Tibial nerve (tissue), 4 donors: ENCODE results near the gene IL1R2. TPM values are rescaled to one million over a fixed set of nuclear protein-coding genes. Genes with fewer than 3 reads are reported as not detected.

Source experiments
- DNase-seq, 2 donors: peaks; one replicate each; pipeline ENCODE4 v3.0.0-alpha.2; 2019; ENCODE audit warnings: low spot score in 2 of 2
- H3K27ac ChIP-seq, 4 donors: fragments of 200-600 bp; sonication (generic) in 3 of 4; one replicate each; pipeline ENCODE4 v1.5.1; 2017 to 2019; ENCODE audit warnings: mild to moderate bottlenecking in 1 of 4
- H3K27me3 ChIP-seq, 2 donors: fragments of 200-600 bp; sonication (generic) in 1 of 2; one replicate each; pipeline versions ENCODE4 v1.5.1 to v1.6.0; 2017 to 2019
- H3K36me3 ChIP-seq, 3 donors: fragments of 200-600 bp; sonication (generic); one replicate each; pipeline ENCODE4 v1.5.1; 2018 to 2019
- H3K4me1 ChIP-seq, 4 donors: fragments of 200-600 bp; sonication (generic) in 3 of 4; one replicate each; pipeline ENCODE4 v1.5.1; 2017 to 2019
- H3K4me3 ChIP-seq, 4 donors: fragments of 200-600 bp; sonication (generic) in 3 of 4; one replicate each; pipeline ENCODE4 v1.5.1; 2017 to 2019; ENCODE audit warnings: mild to moderate bottlenecking in 1 of 4, moderate library complexity in 1 of 4
- H3K9me3 ChIP-seq, 4 donors: fragments of 200-600 bp; sonication (generic) in 3 of 4; one replicate each; pipeline ENCODE4 v1.5.1; 2017 to 2019
- EP300 ChIP-seq, 2 donors: sonication (generic); formaldehyde crosslinking; IDR thresholded peaks; one replicate each; pipeline ENCODE4 v1.6.1; 2017; ENCODE audit warnings: antibody characterized with exemption in 2 of 2, mild to moderate bottlenecking in 1 of 2
- POLR2A ChIP-seq, 2 donors: fragments of 450-650 bp; IDR thresholded peaks; one replicate each; pipeline ENCODE4 v1.6.1; 2017; ENCODE audit warnings: antibody characterized with exemption in 2 of 2, mild to moderate bottlenecking in 2 of 2, moderate library complexity in 2 of 2
- WGBS, 2 donors: methylation state at CpG; one replicate each; pipeline ENCODE4 v1.1.5; 2018; 5-methylcytosine and 5-hydroxymethylcytosine counted together
- total RNA-seq, 4 donors: library from RNA; depleted of rRNA; stranded (reverse); fragments of >200 nt; gene quantifications; one replicate each; pipeline ENCODE4 v1.1.0, GENCODE V29; 2016
- TF ChIP-seq, protein P1 (sequence below), 5 experiments: fragments of 200-600 bp in 3 of 5; fragments of 450-650 bp in 2 of 5; sonication (generic) in 3 of 5; IDR thresholded peaks; one replicate each; pipeline ENCODE4 v1.5.1; 2016 to 2019; ENCODE audit warnings: antibody characterized with exemption in 5 of 5, mild to moderate bottlenecking in 3 of 5, moderate library complexity in 2 of 5

The IL1R2 gene
- total RNA-seq, 4 donors from 2014 or later: 3.6 to 17.7 (median 7.5) TPM

DNA sequence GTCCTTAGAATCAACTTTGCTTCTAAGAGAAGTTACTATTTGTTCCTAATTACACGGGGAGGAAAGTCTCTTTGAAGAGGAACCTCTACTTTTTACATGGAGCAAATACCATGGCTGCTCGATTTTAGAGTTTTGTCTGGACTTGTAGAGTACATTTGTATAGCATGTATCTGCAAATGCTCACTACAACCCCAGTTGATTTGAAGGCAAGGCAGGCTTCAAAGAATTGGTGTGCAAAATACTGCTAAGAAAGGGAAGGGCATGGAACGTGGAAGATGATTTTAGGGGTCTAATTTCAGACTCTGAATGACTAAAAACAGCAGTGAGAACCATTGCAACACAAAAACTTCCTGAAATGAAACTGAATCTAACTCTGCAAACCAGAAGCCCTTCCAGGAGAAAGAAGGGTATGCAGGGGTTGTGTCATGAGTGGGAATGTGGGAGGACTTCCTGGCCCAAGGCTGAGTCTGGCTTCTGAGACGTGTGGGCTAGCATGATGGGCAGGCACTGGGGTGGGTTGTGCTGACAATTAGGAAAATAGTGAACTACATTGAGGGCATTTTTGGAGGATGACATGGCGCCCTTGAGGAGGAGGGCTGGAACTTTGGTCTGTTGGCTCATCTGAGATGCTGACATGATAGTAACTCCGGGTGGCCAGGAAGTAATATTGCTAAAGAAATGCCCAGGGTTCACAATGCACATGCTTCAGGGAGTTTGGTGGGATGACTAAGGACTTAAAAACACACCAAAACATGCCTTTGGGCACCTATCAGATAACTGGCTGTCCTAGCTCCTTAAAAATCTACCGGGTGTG, 18.9 kb upstream of the IL1R2 start:
- H3K4me1 ChIP-seq: peaks cover 0 to 16% (median 3%) of the 10 kb centered on the region in 4 donors
- peaks cover 0 to 4% of the 10 kb centered on the region in 2 donors for H3K27me3 ChIP-seq
- TF ChIP-seq, protein P1, sequence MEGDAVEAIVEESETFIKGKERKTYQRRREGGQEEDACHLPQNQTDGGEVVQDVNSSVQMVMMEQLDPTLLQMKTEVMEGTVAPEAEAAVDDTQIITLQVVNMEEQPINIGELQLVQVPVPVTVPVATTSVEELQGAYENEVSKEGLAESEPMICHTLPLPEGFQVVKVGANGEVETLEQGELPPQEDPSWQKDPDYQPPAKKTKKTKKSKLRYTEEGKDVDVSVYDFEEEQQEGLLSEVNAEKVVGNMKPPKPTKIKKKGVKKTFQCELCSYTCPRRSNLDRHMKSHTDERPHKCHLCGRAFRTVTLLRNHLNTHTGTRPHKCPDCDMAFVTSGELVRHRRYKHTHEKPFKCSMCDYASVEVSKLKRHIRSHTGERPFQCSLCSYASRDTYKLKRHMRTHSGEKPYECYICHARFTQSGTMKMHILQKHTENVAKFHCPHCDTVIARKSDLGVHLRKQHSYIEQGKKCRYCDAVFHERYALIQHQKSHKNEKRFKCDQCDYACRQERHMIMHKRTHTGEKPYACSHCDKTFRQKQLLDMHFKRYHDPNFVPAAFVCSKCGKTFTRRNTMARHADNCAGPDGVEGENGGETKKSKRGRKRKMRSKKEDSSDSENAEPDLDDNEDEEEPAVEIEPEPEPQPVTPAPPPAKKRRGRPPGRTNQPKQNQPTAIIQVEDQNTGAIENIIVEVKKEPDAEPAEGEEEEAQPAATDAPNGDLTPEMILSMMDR (IDR thresholded peaks at IDR 0.05): no peak
- TF ChIP-seq EP300 (IDR thresholded peaks at IDR 0.05): peak in 1 of 2 donors; percentile 34
- H3K27ac ChIP-seq: peak overlapping the region in 2 of 4 donors; percentile 19 to 55
- H3K36me3 ChIP-seq: no peaks in the 10 kb centered on the region
- DNase-seq: no peak
- H3K4me3 ChIP-seq: no peak overlapping the region
- peaks cover 0 to 15% (median 0%) of the 10 kb centered on the region in 4 donors for H3K9me3 ChIP-seq
- 65 to 68% methylated on average over 7 of the region's 7 CpGs for WGBS, 2 donors

- 40 to 45% methylated on average over 7 to 8 of the region's 8 CpGs for WGBS, 2 donors
- H3K27me3 ChIP-seq: peaks cover 0 to under 1% of the 10 kb centered on the region in 2 donors
- peaks cover 0 to 11% (median 0%) of the 10 kb centered on the region in 4 donors for H3K9me3 ChIP-seq
- no peaks in the 10 kb centered on the region for H3K36me3 ChIP-seq
- no peak overlapping the region for H3K4me3 ChIP-seq
- H3K4me1 ChIP-seq: peaks cover 0 to 6% (median 0%) of the 10 kb centered on the region in 4 donors
- DNase-seq: no peak
- H3K27ac ChIP-seq: no peak overlapping the region
- TF ChIP-seq EP300 (IDR thresholded peaks at IDR 0.05) (no peak), POLR2A (IDR thresholded peaks at IDR 0.05) (no peak)
- TF ChIP-seq, protein P1 (IDR thresholded peaks at IDR 0.05): no peak
Measured at GRCh38 chr2:101974663-101975062, 17.1 kb upstream of the IL1R2 start.

DNA sequence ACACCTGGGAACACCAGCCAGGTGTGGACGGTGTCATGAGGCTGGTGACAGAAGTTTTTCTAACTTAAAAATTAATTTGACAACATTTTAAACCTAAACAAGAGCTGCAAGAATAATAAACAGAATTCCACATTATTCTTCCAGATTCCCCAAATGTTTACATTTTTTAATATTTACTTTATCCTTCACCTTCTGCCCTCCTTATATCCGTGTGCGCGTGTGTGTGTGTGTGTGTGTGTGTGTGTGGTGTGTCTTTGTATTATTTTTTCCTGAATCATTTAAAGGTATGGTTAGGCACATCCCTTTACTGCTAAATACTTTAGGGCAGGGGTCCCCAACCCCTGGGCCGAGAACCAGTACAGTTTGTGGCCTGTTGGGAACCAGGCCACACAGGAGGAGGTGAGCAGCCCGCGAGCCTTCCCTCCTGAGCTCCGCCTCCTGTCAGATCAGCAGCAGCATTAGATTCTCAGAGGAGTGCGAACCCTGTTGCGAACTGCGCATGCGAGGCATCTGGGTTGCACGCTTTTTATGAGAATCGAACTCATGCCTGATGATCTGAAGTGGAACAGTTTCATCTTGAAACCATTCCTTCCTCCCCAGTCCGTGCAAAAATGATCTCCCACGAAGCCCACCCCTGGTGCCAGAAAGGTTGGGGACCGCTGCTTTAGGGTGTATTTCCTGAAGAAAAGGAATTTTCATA, 16.4 kb upstream of the IL1R2 start:
- Histone ChIP-seq H3K36me3 (no peaks in the 10 kb centered on the region), H3K9me3 (peaks cover 0 to 4% (median 0%) of the 10 kb centered on the region in 4 donors), H3K4me3 (no peak overlapping the region), H3K27me3 (no peaks in the 10 kb centered on the region), H3K27ac (no peak overlapping the region), H3K4me1 (peaks cover 0 to 6% (median 0%) of the 10 kb centered on the region in 4 donors)
- DNase-seq: no peak
- TF ChIP-seq EP300 (IDR thresholded peaks at IDR 0.05) (no peak), POLR2A (IDR thresholded peaks at IDR 0.05) (no peak)
- TF ChIP-seq, protein P1 (IDR thresholded peaks at IDR 0.05): no peak
- WGBS, 2 donors: 76 to 82% methylated on average over 17 of the region's 17 CpGs

- 5 to 25% methylated on average over 1 of the region's 1 CpG for WGBS, 2 donors
Measured at GRCh38 chr2:101976891-101977290, 14.9 kb upstream of the IL1R2 start.

More at GRCh38 chr2:101976891-101977290, 14.9 kb upstream of the IL1R2 start:
- Histone ChIP-seq H3K27ac (no peak overlapping the region), H3K4me3 (no peak overlapping the region), H3K36me3 (no peaks in the 10 kb centered on the region), H3K27me3 (no peaks in the 10 kb centered on the region), H3K4me1 (peaks cover 0 to 6% (median 0%) of the 10 kb centered on the region in 4 donors), H3K9me3 (no peaks in the 10 kb centered on the region)
- TF ChIP-seq, protein P1 (IDR thresholded peaks at IDR 0.05): no peak
- no peak for TF ChIP-seq EP300 (IDR thresholded peaks at IDR 0.05)
- DNase-seq: no peak
